Effector memory CD4-positive, alpha-beta T cell (primary cell): ENCODE data around the gene ALG1.
A peak's percentile ranks its signal among the peaks of the same experiment; 100 is the strongest.
"Not testable (repeated sequence)": the region's sequence is repeated elsewhere in the genome, so short reads cannot be mapped to it uniquely, and the experiment has no call there.

Experiments
- DNase-seq, 3 donors: peaks; one replicate each; pipeline ENCODE4 v3.0.0-alpha.2; 2020
- H3K27ac ChIP-seq: 2 replicates; pipeline ENCODE4 v1.7.0; 2013; ENCODE audit warnings: mild to moderate bottlenecking, low read length, moderate library complexity; ENCODE audit not compliant: insufficient read depth, poor library complexity, severe bottlenecking
- H3K27me3 ChIP-seq: replicated peaks from 2 replicates; pipeline ENCODE4 v1.7.0; 2013; ENCODE audit warnings: mild to moderate bottlenecking, low read length; ENCODE audit not compliant: insufficient read depth, control insufficient read depth, poor library complexity, severe bottlenecking
- H3K36me3 ChIP-seq: 2 replicates; pipeline ENCODE4 v1.7.0; 2013; ENCODE audit warnings: mild to moderate bottlenecking, low read length, moderate library complexity; ENCODE audit not compliant: control insufficient read depth, insufficient read depth
- H3K4me1 ChIP-seq: 2 replicates; pipeline ENCODE4 v1.7.0; 2013; ENCODE audit warnings: low read length, mild to moderate bottlenecking; ENCODE audit not compliant: control insufficient read depth, insufficient read depth, poor library complexity, severe bottlenecking
- H3K4me3 ChIP-seq: 2 replicates; pipeline ENCODE4 v1.7.0; 2013; ENCODE audit warnings: low read length, low read depth, mild to moderate bottlenecking; ENCODE audit not compliant: insufficient read depth, poor library complexity, severe bottlenecking
- H3K9me3 ChIP-seq: 2 replicates; pipeline ENCODE4 v1.7.0; 2013; ENCODE audit warnings: mild to moderate bottlenecking, low read length, moderate library complexity; ENCODE audit not compliant: control insufficient read depth

Gene ALG1

GRCh38 chr16:5097061-5097469, 25.4 kb downstream of the ALG1 start:
- not testable (repeated sequence) for H3K36me3 ChIP-seq, H3K4me1 ChIP-seq, H3K27me3 ChIP-seq, H3K9me3 ChIP-seq
- Histone ChIP-seq H3K4me3 (peak overlapping the region; percentile 51), H3K27ac (peak overlapping the region; percentile 74)
- peak; percentile 4 to 23 (median 13) for DNase-seq

DNA sequence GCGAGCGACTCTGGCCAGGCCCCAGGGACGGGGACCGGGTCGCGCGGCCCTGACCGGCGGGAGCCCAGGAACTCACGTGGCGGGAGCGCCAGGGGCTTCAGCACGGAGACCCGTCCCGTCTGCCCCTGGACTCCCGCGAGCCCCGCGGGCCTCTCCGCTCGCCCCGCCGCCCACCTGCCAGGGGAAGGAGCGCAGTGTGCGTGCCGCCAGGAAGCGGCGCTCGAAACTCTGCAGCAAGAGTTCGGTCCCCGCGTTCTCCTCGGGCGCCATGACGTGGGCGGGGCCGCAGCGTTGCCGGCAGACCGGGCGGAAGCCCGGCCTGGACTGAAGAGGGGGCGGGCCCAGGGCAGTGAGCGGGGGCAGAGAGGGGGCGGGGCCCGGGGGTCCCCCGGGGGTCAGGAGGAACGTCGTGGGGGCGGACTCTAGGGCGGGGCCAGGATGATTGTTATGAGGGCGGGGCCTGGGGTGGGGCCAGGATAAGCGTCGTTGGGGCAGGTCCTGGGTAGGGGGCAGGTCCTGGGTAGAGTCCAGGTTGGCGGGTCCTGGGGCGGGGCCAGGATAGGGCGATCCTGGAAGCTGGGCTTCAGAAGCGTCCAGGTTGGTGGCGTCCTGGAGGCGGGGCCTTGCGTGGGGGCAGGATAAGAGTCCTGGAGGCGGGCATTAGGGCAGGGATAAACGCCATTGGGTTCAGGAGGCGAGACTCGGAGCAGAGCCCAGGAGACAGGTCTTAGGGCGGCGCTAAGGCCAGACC, 26.0 kb downstream of the ALG1 start, which contains the start of gene EEF2KMT:
Gene EEF2KMT, minus strand, starts transcription at position 326 of the 751 bp plus-strand sequence. Its CDS starts 56 bp downstream, at position 270.
- H3K9me3 ChIP-seq, H3K27me3 ChIP-seq, H3K4me1 ChIP-seq, H3K36me3 ChIP-seq: not testable (repeated sequence)
- peak within 1 kb of the TSS; percentile 74 for H3K27ac ChIP-seq
- DNase-seq: peak; percentile 90 to 95 (median 95)
- H3K4me3 ChIP-seq: peak within 1 kb of the TSS; percentile 57

DNA sequence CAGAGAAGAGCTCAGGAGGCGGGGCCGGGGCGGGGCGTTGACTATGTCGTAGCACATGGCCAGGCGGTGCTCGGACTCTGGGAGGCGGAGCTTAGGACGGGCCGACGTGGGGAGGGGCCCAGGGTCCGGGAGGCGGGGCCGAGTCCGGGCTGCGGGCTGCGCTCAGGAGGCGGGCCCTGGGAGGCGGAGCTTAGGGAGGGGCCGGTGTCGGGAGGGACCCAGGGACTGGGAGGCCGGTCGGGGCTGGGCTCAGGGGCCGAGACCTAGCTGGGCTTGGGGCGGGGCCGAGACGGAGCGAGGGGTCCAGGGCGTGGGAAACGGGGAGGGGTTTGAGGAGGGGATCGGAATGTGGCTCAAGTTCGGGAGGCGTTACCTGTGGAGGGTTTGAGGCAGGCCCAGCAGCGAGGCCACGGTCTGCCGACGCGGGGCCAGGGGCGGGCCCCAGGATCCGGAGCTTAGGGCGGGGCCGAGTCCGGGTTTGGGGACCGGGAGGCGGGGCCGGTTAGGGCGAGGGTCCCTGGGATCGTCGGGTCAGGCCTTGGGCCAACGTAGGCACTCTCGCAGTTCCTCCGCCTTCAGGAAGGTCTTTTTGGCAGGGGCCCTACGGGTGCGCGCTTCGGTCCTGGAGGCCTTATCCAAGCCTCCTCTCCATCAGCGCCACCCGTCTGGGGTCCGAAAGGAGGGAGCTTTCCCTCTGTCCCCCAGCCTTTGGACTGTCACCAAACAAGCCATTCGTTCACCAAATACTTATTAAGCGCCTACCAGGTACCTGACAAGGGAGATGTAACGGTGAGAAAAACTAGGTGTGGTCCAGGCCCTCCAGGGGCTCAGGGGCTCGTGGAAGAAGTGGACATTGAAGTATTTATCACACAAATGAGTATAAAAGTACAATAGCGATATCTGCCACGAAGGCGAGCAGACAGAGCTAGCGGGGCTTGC, 26.8 kb downstream of the ALG1 start:
- DNase-seq: peak; percentile 58 to 96 (median 63)
- Histone ChIP-seq H3K27ac (peak overlapping the region; percentile 74), H3K4me3 (peak overlapping the region; percentile 57)
- H3K27me3 ChIP-seq, H3K4me1 ChIP-seq, H3K36me3 ChIP-seq, H3K9me3 ChIP-seq: not testable (repeated sequence)

- not testable (repeated sequence) for DNase-seq, H3K9me3 ChIP-seq, H3K27ac ChIP-seq, H3K4me1 ChIP-seq, H3K36me3 ChIP-seq, H3K27me3 ChIP-seq, H3K4me3 ChIP-seq
Observed at GRCh38 chr16:5099174-5099573, 27.5 kb downstream of the ALG1 start.

DNA sequence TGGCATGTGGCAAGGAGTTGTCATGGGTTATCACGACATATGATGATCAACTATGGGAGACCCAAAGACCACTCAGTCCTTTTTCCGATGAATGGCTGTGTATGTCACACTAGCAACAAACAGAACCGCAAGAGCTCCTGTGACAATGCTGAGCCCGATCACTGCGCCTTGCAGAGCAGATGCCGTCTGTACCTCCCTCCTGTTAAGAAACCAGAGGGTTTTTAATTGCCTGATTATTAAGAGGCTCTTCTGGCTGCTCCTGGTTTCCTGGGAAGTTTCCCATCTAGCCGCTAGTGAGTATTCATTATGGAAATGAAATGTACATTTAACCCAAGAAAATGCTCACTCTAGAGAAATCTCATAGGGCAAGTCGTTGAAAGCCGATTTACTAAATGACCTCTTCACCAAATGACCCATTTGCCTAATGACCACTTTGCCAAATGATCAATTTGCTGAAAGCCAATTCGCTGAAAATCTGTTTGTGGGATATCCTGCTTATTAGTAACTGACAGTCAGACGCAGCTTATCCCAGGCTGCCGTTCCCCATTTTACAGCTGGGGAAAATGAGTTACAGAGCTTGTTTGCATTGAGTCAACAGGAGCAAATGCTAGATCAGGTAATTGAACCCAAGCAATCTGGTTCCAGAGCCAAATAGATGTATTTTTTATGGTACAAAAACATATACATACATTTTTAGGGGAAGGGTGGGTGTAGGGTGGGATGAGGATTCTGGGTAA, 31.8 kb downstream of the ALG1 start:
- not testable (repeated sequence) for H3K9me3 ChIP-seq, DNase-seq, H3K27me3 ChIP-seq, H3K4me1 ChIP-seq, H3K27ac ChIP-seq, H3K36me3 ChIP-seq, H3K4me3 ChIP-seq

- H3K4me1 ChIP-seq, H3K9me3 ChIP-seq, H3K27ac ChIP-seq, H3K27me3 ChIP-seq, H3K36me3 ChIP-seq, H3K4me3 ChIP-seq, DNase-seq: not testable (repeated sequence)
Observed at GRCh38 chr16:5105039-5105438, 33.4 kb downstream of the ALG1 start.

DNA sequence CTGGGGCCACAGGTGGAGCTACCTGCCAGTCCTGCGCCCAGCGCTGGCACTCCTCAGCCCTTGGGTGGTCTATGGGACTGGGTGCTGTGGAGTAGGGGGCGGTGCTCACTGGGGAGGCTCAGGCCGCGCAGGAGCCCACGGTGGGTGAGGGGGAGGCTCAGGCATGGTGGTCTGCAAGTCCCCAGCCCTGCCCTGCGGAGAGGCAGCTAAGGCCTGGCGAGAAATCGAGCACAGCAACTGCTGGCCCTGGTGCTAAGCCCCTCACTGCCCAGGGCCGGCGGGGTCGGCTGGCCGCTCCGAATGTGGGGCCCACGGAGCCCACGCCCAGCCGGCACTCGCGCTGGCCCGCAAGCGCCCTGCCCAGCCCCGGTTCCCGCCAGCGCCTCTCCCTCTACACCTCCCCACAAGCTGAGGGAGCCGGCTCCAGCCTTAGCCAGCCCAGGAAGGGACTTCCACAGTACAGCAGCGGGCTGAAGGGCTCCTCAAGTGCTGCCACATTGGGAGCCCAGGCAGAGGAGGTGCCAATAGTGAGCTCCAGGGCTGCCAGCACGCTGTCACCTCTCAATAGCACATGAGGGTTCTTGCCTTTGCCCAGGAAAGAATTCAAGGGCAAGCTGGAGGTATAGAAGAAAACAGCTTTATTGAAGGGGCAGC, 37.0 kb downstream of the ALG1 start:
- H3K36me3 ChIP-seq: no peaks in the 10 kb centered on the region
- no peaks in the 10 kb centered on the region for H3K4me1 ChIP-seq
- H3K9me3 ChIP-seq: no peaks in the 10 kb centered on the region
- no peak for DNase-seq
- H3K27ac ChIP-seq: no peak overlapping the region
- H3K4me3 ChIP-seq: no peak overlapping the region
- H3K27me3 ChIP-seq: no peaks in the 10 kb centered on the region

DNA sequence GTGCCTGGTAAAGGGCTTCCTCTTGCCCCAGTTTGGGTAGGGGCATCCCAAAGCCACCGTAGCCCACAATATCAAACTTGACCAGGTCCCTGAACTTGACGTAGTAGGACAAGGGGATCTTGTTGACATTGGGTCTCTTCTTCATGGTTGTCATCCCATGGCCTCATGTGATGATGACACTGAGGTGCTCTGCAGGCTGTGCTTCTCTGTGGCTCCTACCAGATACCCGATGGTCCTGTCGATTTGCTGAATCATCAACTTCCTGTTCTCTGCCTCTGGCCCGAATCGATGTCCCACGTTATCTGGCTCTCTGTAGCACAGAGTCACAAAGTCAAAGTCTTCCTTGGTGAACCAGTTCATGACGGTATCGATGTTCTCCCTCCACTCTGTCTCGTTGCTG, 39.3 kb downstream of the ALG1 start:
- H3K4me1 ChIP-seq, H3K9me3 ChIP-seq, H3K27me3 ChIP-seq, DNase-seq, H3K4me3 ChIP-seq, H3K27ac ChIP-seq, H3K36me3 ChIP-seq: not testable (repeated sequence)

- not testable (repeated sequence) for H3K27ac ChIP-seq, H3K4me3 ChIP-seq, H3K27me3 ChIP-seq, DNase-seq, H3K4me1 ChIP-seq, H3K9me3 ChIP-seq, H3K36me3 ChIP-seq
Observed at GRCh38 chr16:5116780-5117295, 45.2 kb downstream of the ALG1 start.
